Activated CD4-positive, alpha-beta T cell treated with anti-CD3 and anti-CD28 coated beads, Interleukin-2, amount 10 ng/mL, durations not matched to agents 7 days and 5 days (primary cell): Measurements from ENCODE around the gene INO80. TPM values are rescaled to one million over a fixed set of nuclear protein-coding genes. Genes with fewer than 3 reads are reported as not detected.

Source experiments
- CTCF ChIA-PET: fragments of 350-600 bp; sonication (Branson Sonifier 250); formaldehyde crosslinking; loops from one replicate; lab custom pipeline; 2021; ENCODE audit warnings: antibody characterized with exemption; lab: Charles Lee
- POLR2A ChIA-PET: fragments of 350-600 bp; sonication (Branson Sonifier 250); formaldehyde crosslinking; loops from one replicate; lab custom pipeline; 2021; ENCODE audit warnings: antibody characterized with exemption; lab: Charles Lee
- DNase-seq: peaks from one replicate; pipeline ENCODE4 v3.0.0-alpha.2; 2020
- H3K27ac Mint-ChIP-seq: one replicate; pipeline ENCODE4 v1.8.0; 2021; ENCODE audit warnings: mild to moderate bottlenecking, moderate library complexity, mixed read lengths
- H3K27me3 Mint-ChIP-seq: one replicate; pipeline ENCODE4 v1.8.0; 2021; ENCODE audit warnings: mixed read lengths
- H3K36me3 Mint-ChIP-seq: one replicate; pipeline ENCODE4 v1.8.0; 2021; ENCODE audit warnings: low read depth, mixed read lengths
- H3K4me1 Mint-ChIP-seq: one replicate; pipeline ENCODE4 v1.8.0; 2021; ENCODE audit warnings: mixed read lengths
- H3K4me3 Mint-ChIP-seq: one replicate; pipeline ENCODE4 v1.8.0; 2021; ENCODE audit warnings: mild to moderate bottlenecking, moderate library complexity, mixed read lengths
- H3K9me3 Mint-ChIP-seq: one replicate; pipeline ENCODE4 v1.8.0; 2021; ENCODE audit warnings: mixed read lengths
- total RNA-seq, 2 experiments: library from RNA; stranded (reverse); gene quantifications; one replicate each; pipeline ENCODE4 v1.2.3, GENCODE V29; 2021

INO80 gene
- total RNA-seq, 2 experiments from 2014 or later: 24.5 to 26.2 TPM

GRCh38 chr15:40934457-40934856, 181.6 kb downstream of the INO80 start:
- ChIA-PET CTCF (interaction anchor here (1.0 to 1.1 kb wide), 2 partner anchors 15 to 31 kb away, joined by 3 read pairs; no protein-coding TSS in a partner anchor), POLR2A (no interaction called here)
- H3K27me3 Mint-ChIP-seq: peaks cover 37% of the 10 kb centered on the region
- no peak for DNase-seq
- H3K9me3 Mint-ChIP-seq: no peaks in the 10 kb centered on the region
- peaks cover 28% of the 10 kb centered on the region for H3K4me1 Mint-ChIP-seq
- H3K4me3 Mint-ChIP-seq: no peak overlapping the region
- no peak overlapping the region for H3K27ac Mint-ChIP-seq
- no peaks in the 10 kb centered on the region for H3K36me3 Mint-ChIP-seq

- Mint-ChIP-seq H3K36me3 (no peaks in the 10 kb centered on the region), H3K4me3 (no peak overlapping the region), H3K9me3 (no peaks in the 10 kb centered on the region), H3K27me3 (peaks cover 45% of the 10 kb centered on the region), H3K27ac (no peak overlapping the region), H3K4me1 (peaks cover 32% of the 10 kb centered on the region)
- ChIA-PET POLR2A (no interaction called here), CTCF (interaction anchor here (0.9 to 1.1 kb wide), 2 partner anchors 12 to 14 kb away, joined by 3 read pairs; no protein-coding TSS in a partner anchor)
- DNase-seq: no peak
Measured at GRCh38 chr15:40933517-40933902, 182.6 kb downstream of the INO80 start.

DNA sequence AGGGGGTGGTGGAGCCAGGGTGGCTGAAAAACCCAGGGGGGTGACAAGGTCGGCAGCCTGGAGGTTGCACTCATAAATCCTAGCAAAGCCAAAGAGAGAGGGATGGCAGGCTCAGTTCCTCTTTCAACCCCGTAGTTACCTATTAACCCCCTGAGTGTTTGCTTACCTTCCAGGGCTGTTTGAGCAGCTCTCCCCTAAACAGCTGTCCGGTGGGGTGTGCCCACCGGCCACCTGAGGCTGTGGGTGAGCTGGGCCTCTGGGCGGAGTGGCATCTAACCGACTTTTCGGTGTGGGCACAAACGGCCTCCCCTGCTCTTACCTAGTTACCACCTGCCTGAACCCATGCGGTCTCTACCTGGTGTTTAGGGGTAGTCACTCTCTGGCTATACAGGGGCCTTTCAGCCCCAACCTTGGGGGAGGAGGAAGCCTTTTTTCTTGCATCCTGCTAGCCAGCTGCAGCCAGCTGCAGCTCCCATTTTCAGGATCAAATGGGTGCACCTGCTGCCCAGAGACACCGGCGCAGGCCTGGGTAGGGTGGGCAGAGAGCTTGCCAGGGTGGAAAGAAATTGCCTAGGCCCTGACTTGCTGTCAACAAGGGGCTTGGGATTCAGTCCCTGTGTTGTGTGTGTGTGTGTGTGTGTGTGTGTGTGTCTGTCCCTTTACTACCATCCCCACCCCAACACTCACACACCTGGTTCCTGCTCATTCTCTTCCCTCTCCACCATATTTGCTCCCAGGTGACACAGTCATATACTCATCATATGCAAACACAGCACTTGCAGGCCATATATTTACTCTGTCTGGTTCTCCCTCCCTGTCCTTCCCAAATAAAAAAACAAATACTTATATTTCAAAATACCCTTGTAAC, 183.2 kb downstream of the INO80 start:
- peaks cover 48% of the 10 kb centered on the region for H3K27me3 Mint-ChIP-seq
- H3K4me1 Mint-ChIP-seq: peaks cover 32% of the 10 kb centered on the region
- no peak overlapping the region for H3K27ac Mint-ChIP-seq
- H3K36me3 Mint-ChIP-seq: no peaks in the 10 kb centered on the region
- H3K4me3 Mint-ChIP-seq: no peak overlapping the region
- H3K9me3 Mint-ChIP-seq: no peaks in the 10 kb centered on the region
- ChIA-PET CTCF (interaction anchor here (0.9 to 4.0 kb wide), 3 partner anchors 9 to 21 kb away, joined by 3 to 33 read pairs (median 13); partner anchors contain the start of gene CHAC1), POLR2A (no interaction called here)
- DNase-seq: no peak

- ChIA-PET POLR2A (no interaction called here), CTCF (interaction anchor here (0.5 to 4.0 kb wide), 4 partner anchors 10 to 176 kb away, joined by 3 to 33 read pairs (median 8); partner anchors contain the start of gene CHAC1)
- no peaks in the 10 kb centered on the region for H3K9me3 Mint-ChIP-seq
- H3K4me1 Mint-ChIP-seq: peaks cover 35% of the 10 kb centered on the region
- no peak overlapping the region for H3K4me3 Mint-ChIP-seq
- H3K27me3 Mint-ChIP-seq: peaks cover 53% of the 10 kb centered on the region
- no peak for DNase-seq
- H3K27ac Mint-ChIP-seq: no peak overlapping the region
- H3K36me3 Mint-ChIP-seq: no peaks in the 10 kb centered on the region
Measured at GRCh38 chr15:40932156-40932555, 183.9 kb downstream of the INO80 start.

DNA sequence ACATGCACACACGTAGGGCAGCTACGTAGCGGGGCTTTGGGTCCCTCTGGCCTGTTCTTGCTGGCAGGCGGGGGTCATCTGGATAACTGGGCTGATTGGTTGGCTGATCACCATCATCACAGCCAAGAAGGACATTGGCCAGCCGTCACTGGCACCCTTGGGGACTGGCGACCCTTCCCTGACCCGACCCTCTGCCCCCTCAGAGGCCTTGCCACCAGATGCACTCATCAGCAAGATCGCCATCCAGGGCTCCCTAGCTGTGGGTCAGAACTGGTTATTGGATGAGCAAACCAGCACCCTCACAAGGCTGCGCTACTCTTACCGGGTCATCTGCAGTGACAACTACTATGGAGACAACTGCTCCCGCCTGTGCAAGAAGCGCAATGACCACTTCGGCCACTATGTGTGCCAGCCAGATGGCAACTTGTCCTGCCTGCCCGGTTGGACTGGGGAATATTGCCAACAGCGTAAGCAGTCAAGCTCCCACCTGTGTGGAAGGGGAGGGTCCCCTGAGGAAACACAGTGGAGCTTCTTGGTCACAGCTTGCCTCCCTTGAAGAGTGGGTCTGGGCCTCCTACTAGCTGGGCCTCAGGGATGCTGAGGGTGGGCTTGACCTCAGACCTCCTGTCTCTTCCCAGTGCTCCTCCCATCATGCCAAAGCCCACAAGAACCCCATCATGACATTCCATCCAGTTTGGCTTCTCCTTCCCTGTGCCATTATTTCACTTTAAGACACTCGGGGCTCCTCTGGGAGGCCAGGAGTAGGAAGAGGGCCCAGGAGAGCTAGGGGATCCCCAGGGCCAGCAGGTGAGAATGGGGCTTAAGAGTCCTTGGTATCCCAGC, 184.6 kb downstream of the INO80 start:
- peaks cover 59% of the 10 kb centered on the region for H3K27me3 Mint-ChIP-seq
- DNase-seq: no peak
- no peak overlapping the region for H3K27ac Mint-ChIP-seq
- peaks cover 40% of the 10 kb centered on the region for H3K4me1 Mint-ChIP-seq
- CTCF ChIA-PET: interaction anchor here (0.5 to 4.0 kb wide), 14 partner anchors 7 to 466 kb away, joined by 3 to 33 read pairs (median 4); partner anchors contain the start of genes CHAC1 and VPS18
- no peak overlapping the region for H3K4me3 Mint-ChIP-seq
- no peaks in the 10 kb centered on the region for H3K9me3 Mint-ChIP-seq
- no peaks in the 10 kb centered on the region for H3K36me3 Mint-ChIP-seq
- POLR2A ChIA-PET: no interaction called here

- ChIA-PET CTCF (interaction anchor here (0.5 to 4.0 kb wide), 19 partner anchors 8 to 467 kb away, joined by 3 to 33 read pairs (median 4); partner anchors contain the start of genes CHAC1 and VPS18), POLR2A (no interaction called here)
- H3K27ac Mint-ChIP-seq: no peak overlapping the region
- H3K27me3 Mint-ChIP-seq: peaks cover 67% of the 10 kb centered on the region
- H3K9me3 Mint-ChIP-seq: no peaks in the 10 kb centered on the region
- H3K4me3 Mint-ChIP-seq: peak overlapping the region; percentile 60
- peaks cover 44% of the 10 kb centered on the region for H3K4me1 Mint-ChIP-seq
- peak; percentile 54 for DNase-seq
- no peaks in the 10 kb centered on the region for H3K36me3 Mint-ChIP-seq
Measured at GRCh38 chr15:40930430-40931299, 185.4 kb downstream of the INO80 start.

DNA sequence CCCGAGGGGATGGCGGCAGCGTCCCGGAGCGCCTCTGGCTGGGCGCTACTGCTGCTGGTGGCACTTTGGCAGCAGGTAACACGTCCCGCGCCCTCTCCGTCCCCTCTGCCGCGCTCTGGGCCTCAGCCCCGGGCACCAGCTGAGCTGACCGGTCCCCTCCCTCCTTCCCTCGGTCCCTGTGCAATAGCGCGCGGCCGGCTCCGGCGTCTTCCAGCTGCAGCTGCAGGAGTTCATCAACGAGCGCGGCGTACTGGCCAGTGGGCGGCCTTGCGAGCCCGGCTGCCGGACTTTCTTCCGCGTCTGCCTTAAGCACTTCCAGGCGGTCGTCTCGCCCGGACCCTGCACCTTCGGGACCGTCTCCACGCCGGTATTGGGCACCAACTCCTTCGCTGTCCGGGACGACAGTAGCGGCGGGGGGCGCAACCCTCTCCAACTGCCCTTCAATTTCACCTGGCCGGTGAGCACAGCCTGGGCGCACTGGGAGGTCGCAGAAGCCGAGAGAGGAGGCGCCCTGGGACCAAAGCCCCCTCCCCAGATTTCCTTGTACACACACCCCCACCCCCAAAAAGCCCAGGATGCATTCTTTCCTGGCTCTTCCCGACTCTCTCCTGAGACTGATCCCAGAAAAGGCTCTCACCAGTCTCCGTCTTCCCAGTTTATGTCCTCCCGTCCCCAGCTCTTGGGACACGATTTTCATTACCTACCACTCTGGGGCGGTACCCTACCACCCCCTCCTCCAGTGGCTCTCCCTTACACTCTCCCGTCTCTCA, 186.2 kb downstream of the INO80 start:
- Mint-ChIP-seq H3K9me3 (no peaks in the 10 kb centered on the region), H3K27ac (no peak overlapping the region), H3K36me3 (no peaks in the 10 kb centered on the region), H3K4me1 (peaks cover 46% of the 10 kb centered on the region), H3K27me3 (peaks cover 75% of the 10 kb centered on the region), H3K4me3 (peak overlapping the region; percentile 60)
- DNase-seq: no peak
- ChIA-PET POLR2A (no interaction called here), CTCF (interaction anchor here (0.5 to 4.0 kb wide), 15 partner anchors 9 to 324 kb away, joined by 3 to 33 read pairs (median 5); partner anchors contain the start of genes CHAC1 and VPS18)

Other genes with a start within 250 kb of the INO80 start
- not detected for gene RHOV, start 242.0 kb downstream of the INO80 start, total RNA-seq
- 10 to 100 TPM; 16.2 to 16.6 TPM for gene VPS18, start 221.8 kb downstream of the INO80 start, total RNA-seq
- not detected for gene DLL4, start 186.9 kb downstream of the INO80 start, total RNA-seq
- 1 to 10 TPM; 4.7 to 6.7 TPM for gene CHAC1, start 162.8 kb downstream of the INO80 start, total RNA-seq
- not detected for gene EXD1, start 114.5 kb upstream of the INO80 start, total RNA-seq
- gene CHP1, start 115.0 kb upstream of the INO80 start, total RNA-seq: 10 to 100 TPM; 59.2 to 61.1 TPM
- 10 to 100 TPM; 18.9 to 21.9 TPM for gene OIP5, start 216.3 kb upstream of the INO80 start, total RNA-seq
- 100 to 1,000 TPM; 310 to 336 TPM for gene NUSAP1, start 216.6 kb upstream of the INO80 start, total RNA-seq